GM21447 (cell line): ENCODE measurements around the gene TMEM258.

Source experiments
- ATAC-seq: cut with Tn5 transposase; IDR thresholded peaks from one replicate; pipeline ENCODE4 v1.9.1; 2021; ENCODE audit not compliant: unreplicated experiment

The TMEM258 gene

DNA sequence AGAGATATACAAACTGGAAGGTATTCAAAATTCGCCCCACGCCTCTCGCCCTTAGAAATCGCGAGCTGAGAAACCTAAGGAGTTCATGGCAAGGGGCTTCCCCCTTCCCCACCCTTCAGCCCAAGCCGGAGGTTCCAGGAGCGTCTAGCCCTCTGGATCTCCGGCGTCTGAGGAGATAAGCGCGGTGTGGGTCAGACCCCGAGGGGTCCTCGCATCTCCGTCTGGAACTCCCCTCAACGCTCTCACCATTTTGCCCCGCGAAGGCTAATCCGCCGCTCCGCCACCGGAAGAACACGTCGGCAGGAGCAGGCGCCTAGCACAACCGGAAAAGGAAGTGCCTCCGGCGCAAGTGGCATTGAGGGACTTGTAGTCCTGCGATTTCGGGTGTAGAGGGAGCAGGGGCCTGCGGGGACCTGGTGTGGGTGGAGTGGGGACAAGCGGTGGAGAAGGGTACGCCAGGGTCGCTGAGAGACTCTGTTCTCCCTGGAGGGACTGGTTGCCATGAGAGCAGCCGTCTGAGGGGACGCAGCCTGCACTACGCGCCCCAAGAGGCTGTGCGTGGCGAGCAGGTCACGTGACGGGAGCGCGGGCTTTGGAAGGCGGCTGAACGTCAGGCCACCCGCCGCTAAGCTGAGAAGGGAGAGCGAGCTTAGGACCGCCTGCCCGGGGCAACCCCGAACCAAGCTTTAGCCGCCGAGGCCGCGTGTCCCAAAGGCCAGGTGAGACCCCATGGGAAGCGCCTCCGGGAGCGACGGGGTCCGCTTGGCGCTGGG lies at the start of gene TMEM258, which contains the start of gene FEN1:
TMEM258 (minus strand) TSS at position 290 of the 773 bp plus-strand sequence; CDS start at position 249, 41 bp downstream.
FEN1 (plus strand) TSS at position 602 of the 773 bp plus-strand sequence. CDS start 2,451 bp downstream, outside the sequence.
- ATAC-seq, result peak; percentile 85

- ATAC-seq, result no peak
Observed at GRCh38 chr11:61841636-61842527, 49.5 kb upstream of the TMEM258 start.

- no peak for ATAC-seq
Observed at GRCh38 chr11:61840371-61840770, 48.0 kb upstream of the TMEM258 start.

DNA sequence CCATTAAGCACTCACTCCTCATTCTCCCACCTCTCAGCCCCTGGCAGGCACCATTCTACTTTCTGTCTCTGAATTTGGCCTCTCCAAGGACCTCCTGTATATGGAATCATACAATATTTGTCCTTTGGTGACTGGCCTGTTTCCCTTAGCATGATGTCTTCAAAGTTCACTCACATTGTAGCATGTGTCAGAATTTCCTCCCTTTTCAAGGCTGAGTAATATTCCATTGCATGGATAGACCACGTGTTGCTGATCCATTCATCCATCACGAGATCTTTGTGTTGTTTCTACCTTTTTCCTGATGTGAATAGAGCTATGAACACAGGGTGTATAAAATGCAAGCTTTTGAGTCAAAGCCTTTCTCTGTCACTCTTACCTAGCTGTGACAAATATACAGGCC lies 47.3 kb upstream of the TMEM258 start:
- no peak for ATAC-seq

- ATAC-seq, result no peak
Observed at GRCh38 chr11:61838921-61839320, 46.5 kb upstream of the TMEM258 start.

- ATAC-seq, result no peak
Observed at GRCh38 chr11:61838501-61838900, 46.1 kb upstream of the TMEM258 start.

DNA sequence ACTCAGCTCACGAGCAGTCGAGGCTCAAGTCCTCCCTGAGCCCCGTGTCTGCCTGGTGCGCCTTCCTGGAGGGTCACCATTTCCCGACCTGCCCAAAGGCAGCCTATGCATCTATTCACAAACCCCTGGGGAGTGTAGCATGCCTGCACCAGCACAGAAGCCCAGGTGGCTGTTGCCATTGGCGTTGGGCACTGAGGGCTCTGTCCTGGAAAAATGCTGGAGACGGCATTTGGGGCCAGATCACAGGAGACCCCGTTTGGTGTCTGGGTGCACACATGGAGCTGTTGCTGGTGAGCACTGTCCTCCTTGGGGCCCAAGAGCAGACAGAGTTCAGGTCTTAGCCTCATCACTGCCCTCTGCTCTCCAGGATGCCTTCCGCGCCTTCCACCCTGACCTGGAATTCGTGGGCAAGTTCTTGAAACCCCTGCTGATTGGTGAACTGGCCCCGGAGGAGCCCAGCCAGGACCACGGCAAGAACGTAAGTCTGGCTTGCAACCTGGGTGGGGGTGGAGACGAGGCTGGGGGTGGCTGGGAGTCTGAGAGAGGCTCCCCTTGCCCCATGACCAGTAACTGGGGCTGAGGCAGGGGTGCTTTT lies 45.1 kb upstream of the TMEM258 start:
- no peak for ATAC-seq

- no peak for ATAC-seq
Observed at GRCh38 chr11:61836193-61836592, 43.8 kb upstream of the TMEM258 start.

GRCh38 chr11:61834278-61835048 lies 42.1 kb upstream of the TMEM258 start:
- ATAC-seq, result peak; percentile 90

- ATAC-seq, result no peak
Observed at GRCh38 chr11:61833926-61834277, 41.5 kb upstream of the TMEM258 start.

- ATAC-seq, result no peak
Observed at GRCh38 chr11:61833471-61833870, 41.1 kb upstream of the TMEM258 start.

GRCh38 chr11:61832754-61833153 lies 40.4 kb upstream of the TMEM258 start:
- ATAC-seq, result no peak

GRCh38 chr11:61832207-61832606 lies 39.8 kb upstream of the TMEM258 start:
- ATAC-seq, result no peak

DNA sequence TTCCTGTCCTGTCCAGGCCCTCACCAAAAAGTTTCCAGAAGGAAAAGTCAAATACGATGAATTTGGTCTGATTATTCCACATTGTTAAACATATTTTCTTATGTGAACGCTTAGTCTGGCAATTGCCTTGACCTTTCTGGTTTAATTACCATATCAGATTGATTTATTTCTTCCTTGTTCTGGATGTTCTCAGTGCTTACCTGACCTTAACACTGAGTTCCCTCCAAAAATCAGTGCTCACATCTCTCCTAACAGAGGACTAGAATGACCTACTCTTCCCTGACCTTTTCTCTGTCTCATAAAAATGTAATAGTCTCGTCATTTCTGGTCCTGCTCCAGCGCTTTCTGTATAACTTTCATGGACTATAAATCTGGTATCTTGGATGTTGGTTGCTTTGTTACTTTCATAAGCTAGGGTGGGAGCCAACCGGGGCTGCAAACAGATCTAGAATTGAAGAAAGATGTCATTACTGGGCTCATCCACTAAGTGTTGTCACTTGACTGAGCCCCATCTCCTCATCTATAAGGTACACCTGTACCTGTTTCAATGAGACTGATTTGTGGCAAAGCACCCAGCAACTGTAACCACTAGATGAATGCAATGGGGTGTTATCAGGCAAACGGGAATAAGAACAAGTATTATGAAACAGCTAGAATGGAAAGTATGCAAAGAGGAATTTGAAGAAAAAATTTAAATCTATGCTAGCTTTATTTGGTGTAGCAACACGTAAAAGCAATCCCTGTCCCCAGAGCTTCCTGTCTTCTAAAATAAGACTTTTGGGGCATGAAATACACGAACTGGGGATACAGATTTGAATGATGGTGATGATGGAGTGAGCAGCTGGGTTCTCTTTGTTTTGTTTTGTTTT lies 38.1 kb upstream of the TMEM258 start:
- no peak for ATAC-seq

DNA sequence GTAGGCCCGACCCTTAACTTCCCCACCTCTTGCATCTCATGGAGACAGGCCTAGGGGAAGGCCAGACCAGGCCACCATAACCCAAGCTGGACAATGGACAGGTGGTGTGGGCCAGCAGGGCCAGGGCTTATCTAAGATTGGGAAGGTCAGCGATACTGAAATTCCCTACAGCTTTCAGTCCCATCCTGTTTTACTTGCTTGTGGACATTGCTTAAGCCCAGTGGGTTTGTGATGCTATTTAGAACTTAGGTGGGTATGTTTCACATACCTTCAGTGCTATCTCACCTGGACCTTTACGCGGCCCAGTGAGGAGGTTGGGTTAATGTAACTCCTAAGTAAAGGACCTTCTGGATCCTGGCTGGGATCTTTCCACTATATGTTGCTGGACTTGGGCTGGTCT lies 37.4 kb upstream of the TMEM258 start:
- no peak for ATAC-seq

- no peak for ATAC-seq
Observed at GRCh38 chr11:61828629-61829407, 36.4 kb upstream of the TMEM258 start.

DNA sequence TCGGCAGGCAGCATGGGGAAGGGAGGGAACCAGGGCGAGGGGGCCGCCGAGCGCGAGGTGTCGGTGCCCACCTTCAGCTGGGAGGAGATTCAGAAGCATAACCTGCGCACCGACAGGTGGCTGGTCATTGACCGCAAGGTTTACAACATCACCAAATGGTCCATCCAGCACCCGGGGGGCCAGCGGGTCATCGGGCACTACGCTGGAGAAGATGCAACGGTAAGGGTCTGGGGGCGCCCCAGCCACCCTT lies 35.9 kb upstream of the TMEM258 start:
- ATAC-seq, result no peak

DNA sequence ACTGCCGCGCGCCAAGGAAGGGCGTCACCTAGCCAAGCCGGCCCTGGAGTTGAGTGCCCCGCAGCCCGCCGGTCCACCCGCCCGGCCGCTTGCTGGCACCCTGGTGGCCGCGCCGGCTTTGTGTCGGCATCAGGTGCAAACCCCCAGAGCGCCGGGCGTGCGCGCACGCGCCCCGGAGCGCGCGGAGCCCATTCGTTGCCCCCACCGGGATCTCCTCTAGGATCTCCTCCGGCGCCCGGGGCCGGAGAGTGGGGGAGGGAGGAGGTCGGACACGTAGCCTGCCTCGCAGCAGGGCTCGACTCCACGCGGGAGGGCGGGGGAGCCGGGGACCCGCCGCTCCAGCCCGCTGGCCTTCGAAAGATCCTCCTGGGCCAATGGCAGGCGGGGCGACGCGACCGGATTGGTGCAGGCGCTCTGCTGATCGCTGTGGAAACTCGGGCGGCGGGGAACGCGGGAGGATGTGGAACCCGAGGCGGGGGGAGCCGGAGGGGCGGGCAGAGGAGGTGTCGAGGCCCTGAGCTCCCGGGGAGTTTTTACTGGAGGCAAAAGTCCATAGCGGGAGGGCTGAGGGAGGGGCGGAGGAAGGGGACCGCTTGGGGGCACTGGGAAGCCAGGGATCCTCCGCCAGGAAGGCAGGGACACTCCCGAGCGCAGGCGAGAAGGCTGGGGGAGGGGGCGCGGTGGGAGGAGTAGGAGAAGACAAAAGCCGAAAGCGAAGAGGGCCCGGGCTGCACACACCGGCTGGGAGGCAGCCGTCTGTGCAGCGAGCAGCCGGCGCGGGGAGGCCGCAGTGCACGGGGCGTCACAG lies 35.4 kb upstream of the TMEM258 start, which contains the start of gene FADS2:
FADS2 (plus strand) TSS at position 730 of the 808 bp plus-strand sequence. CDS start 91 bp downstream, outside the sequence.
- ATAC-seq, result peak; percentile 70
